ENCODE data around the gene SLC39A9. TPM values are rescaled to one million over a fixed set of nuclear protein-coding genes. Genes with fewer than 3 reads are reported as not detected.

The SLC39A9 gene
- total RNA-seq, 2 donors from 2014 or later = 44.3 to 58.8 TPM

DNA sequence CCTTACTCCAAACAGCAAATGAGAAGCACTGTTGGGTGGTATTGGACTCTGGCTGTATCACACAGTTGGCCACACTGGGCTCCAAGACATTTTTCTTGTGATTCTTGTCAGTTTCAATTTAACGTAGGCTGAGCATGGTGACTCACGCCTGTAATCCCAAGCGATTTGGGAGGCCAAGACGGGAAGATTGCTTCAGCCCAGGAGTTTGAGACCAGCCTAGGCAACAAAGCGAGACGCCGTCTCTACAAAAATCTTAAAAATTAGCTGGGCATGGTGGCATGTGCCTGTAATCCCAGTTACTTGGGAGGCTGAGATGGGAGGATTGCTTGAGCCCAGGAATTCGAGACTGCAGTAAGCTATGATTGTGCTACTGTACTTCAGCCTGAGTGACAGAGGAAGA is 50.7 kb downstream of the SLC39A9 start:
- H3K4me3 ChIP-seq = no peak overlapping the region
- no peak overlapping the region for H3K27ac ChIP-seq
- no peaks in the 10 kb centered on the region for H3K9me3 ChIP-seq
- H3K27me3 ChIP-seq (replicated peaks; ENCODE audit: insufficient read depth) = no peaks in the 10 kb centered on the region
- no peaks in the 10 kb centered on the region for H3K36me3 ChIP-seq
- no peaks in the 10 kb centered on the region for H3K4me1 ChIP-seq (ENCODE audit: control insufficient read depth in 1 of 2, low read depth in 2 of 2)
- TF ChIP-seq, protein P1, sequence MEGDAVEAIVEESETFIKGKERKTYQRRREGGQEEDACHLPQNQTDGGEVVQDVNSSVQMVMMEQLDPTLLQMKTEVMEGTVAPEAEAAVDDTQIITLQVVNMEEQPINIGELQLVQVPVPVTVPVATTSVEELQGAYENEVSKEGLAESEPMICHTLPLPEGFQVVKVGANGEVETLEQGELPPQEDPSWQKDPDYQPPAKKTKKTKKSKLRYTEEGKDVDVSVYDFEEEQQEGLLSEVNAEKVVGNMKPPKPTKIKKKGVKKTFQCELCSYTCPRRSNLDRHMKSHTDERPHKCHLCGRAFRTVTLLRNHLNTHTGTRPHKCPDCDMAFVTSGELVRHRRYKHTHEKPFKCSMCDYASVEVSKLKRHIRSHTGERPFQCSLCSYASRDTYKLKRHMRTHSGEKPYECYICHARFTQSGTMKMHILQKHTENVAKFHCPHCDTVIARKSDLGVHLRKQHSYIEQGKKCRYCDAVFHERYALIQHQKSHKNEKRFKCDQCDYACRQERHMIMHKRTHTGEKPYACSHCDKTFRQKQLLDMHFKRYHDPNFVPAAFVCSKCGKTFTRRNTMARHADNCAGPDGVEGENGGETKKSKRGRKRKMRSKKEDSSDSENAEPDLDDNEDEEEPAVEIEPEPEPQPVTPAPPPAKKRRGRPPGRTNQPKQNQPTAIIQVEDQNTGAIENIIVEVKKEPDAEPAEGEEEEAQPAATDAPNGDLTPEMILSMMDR (IDR thresholded peaks at IDR 0.05) = no peak
- DNase-seq (ENCODE audit: low spot score) (no peak), ATAC-seq (ENCODE audit: insufficient number of reproducible peaks, low FRiP score, low read depth) (no peak)

DNA sequence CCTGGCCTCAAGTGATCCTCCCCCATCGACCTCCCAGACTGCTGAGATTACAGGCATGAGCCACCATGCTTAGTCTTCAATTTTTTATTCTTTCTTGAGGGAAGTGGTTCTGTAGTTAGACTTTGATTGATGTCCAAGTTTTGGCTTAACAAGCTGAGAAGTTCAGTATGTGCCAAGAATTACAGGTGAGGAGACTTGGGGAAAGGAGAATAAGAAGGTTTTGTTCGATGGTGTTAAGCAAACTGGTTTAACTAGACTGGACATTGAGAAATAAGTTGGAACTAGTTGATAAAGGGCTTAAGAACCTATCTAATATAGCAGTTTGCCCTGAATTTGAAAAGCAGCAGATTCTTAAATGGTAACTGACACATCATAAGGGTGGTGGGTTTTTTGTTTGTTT is 53.4 kb downstream of the SLC39A9 start:
- TF ChIP-seq, protein P1 (IDR thresholded peaks at IDR 0.05) = no peak
- H3K27ac ChIP-seq = no peak overlapping the region
- no peaks in the 10 kb centered on the region for H3K27me3 ChIP-seq (replicated peaks; ENCODE audit: insufficient read depth)
- ATAC-seq (ENCODE audit: insufficient number of reproducible peaks, low FRiP score, low read depth) (no peak), DNase-seq (ENCODE audit: low spot score) (no peak)
- peaks cover 0 to 11% of the 10 kb centered on the region in 2 donors for H3K4me1 ChIP-seq (ENCODE audit: control insufficient read depth in 1 of 2, low read depth in 2 of 2)
- no peaks in the 10 kb centered on the region for H3K9me3 ChIP-seq
- H3K4me3 ChIP-seq = no peak overlapping the region
- peaks cover 8% of the 10 kb centered on the region for H3K36me3 ChIP-seq

DNA sequence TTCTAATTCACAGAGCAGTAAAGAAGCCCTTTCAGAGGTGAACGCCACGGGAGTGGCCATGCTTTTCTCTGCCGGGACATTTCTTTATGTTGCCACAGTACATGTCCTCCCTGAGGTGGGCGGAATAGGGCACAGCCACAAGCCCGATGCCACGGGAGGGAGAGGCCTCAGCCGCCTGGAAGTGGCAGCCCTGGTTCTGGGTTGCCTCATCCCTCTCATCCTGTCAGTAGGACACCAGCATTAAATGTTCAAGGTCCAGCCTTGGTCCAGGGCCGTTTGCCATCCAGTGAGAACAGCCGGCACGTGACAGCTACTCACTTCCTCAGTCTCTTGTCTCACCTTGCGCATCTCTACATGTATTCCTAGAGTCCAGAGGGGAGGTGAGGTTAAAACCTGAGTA is 59.9 kb downstream of the SLC39A9 start:
- Histone ChIP-seq H3K27ac (no peak overlapping the region), H3K4me3 (no peak overlapping the region), H3K36me3 (peaks cover 13% of the 10 kb centered on the region), H3K27me3 (replicated peaks; ENCODE audit: insufficient read depth) (no peaks in the 10 kb centered on the region), H3K9me3 (no peaks in the 10 kb centered on the region), H3K4me1 (ENCODE audit: control insufficient read depth in 1 of 2, low read depth in 2 of 2) (peaks cover 0 to 11% of the 10 kb centered on the region in 2 donors)
- ATAC-seq (ENCODE audit: insufficient number of reproducible peaks, low FRiP score, low read depth) (no peak), DNase-seq (ENCODE audit: low spot score) (no peak)
- TF ChIP-seq, protein P1 (IDR thresholded peaks at IDR 0.05) = no peak

DNA sequence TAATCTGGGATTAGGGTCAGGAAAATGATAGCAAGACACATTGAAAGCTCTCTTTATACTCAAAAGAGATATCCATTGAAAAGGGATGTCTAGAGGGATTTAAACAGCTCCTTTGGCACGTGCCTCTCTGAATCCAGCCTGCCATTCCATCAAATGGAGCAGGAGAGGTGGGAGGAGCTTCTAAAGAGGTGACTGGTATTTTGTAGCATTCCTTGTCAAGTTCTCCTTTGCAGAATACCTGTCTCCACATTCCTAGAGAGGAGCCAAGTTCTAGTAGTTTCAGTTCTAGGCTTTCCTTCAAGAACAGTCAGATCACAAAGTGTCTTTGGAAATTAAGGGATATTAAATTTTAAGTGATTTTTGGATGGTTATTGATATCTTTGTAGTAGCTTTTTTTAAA is 60.6 kb downstream of the SLC39A9 start:
- H3K27me3 ChIP-seq (replicated peaks; ENCODE audit: insufficient read depth) = no peaks in the 10 kb centered on the region
- ATAC-seq (ENCODE audit: insufficient number of reproducible peaks, low FRiP score, low read depth) = no peak

DNA sequence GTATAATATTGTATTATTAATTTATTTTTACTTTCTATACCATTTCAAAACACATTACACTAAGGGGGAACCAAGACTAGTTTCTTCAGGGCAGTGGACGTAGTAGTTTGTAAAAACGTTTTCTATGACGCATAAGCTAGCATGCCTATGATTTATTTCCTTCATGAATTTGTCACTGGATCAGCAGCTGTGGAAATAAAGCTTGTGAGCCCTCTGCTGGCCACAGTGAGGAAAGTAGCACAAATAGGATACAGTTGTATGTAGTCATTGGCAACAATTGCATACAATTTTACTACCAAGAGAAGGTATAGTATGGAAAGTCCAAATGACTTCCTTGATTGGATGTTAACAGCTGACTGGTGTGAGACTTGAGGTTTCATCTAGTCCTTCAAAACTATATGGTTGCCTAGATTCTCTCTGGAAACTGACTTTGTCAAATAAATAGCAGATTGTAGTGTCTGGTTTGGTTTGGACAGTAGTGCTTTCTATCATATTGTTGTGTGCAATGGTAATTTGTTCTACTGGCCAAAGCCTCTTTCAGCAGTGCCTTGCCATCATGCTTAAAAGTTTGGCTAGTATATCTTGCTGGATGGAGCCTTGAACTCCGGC is 61.7 kb downstream of the SLC39A9 start:
- no peak overlapping the region for H3K27ac ChIP-seq
- ATAC-seq (ENCODE audit: insufficient number of reproducible peaks, low FRiP score, low read depth) (peak; percentile 92), DNase-seq (ENCODE audit: low spot score) (no peak)
- H3K9me3 ChIP-seq = no peaks in the 10 kb centered on the region
- no peaks in the 10 kb centered on the region for H3K27me3 ChIP-seq (replicated peaks; ENCODE audit: insufficient read depth)
- peaks cover 13% of the 10 kb centered on the region for H3K36me3 ChIP-seq
- no peak overlapping the region for H3K4me3 ChIP-seq
- TF ChIP-seq, protein P1 (IDR thresholded peaks at IDR 0.05) = peak; percentile 76
- H3K4me1 ChIP-seq (ENCODE audit: control insufficient read depth in 1 of 2, low read depth in 2 of 2) = peaks cover 0 to 2% of the 10 kb centered on the region in 2 donors

More for the DNA sequence above, 60.6 kb downstream of the SLC39A9 start:
- H3K4me3 ChIP-seq = no peak overlapping the region
- no peak for DNase-seq (ENCODE audit: low spot score)
- TF ChIP-seq, protein P1 (IDR thresholded peaks at IDR 0.05) = no peak
- peaks cover 0 to 11% of the 10 kb centered on the region in 2 donors for H3K4me1 ChIP-seq (ENCODE audit: control insufficient read depth in 1 of 2, low read depth in 2 of 2)
- H3K36me3 ChIP-seq = peaks cover 13% of the 10 kb centered on the region
- H3K9me3 ChIP-seq = no peaks in the 10 kb centered on the region
- no peak overlapping the region for H3K27ac ChIP-seq
